Fibroblast of pulmonary artery (primary cell): ENCODE results near the gene ERC1.

Experiments
- DNase-seq: peaks from one replicate; pipeline ENCODE4 v3.0.0-alpha.2; 2010; ENCODE audit warnings: low read depth
- H3K4me3 ChIP-seq: replicated peaks from 2 replicates; pipeline ENCODE4 v1.5.1; 2011; ENCODE audit warnings: low read depth, mild to moderate bottlenecking, control low read depth, low read length, moderate library complexity
- CTCF ChIP-seq: IDR thresholded peaks from 2 replicates; pipeline ENCODE4 v1.5.1; 2011; ENCODE audit warnings: mild to moderate bottlenecking, control low read depth, low read length, inconsistent platforms; ENCODE audit errors: missing control alignments

Gene ERC1

GRCh38 chr12:1369460-1369859 is 378.4 kb downstream of the ERC1 start:
- no peak for DNase-seq
- H3K4me3 ChIP-seq: no peak overlapping the region
- no peak for TF ChIP-seq CTCF

GRCh38 chr12:1369938-1370500 is 379.0 kb downstream of the ERC1 start:
- no peak overlapping the region for H3K4me3 ChIP-seq
- no peak for DNase-seq
- no peak for TF ChIP-seq CTCF

- TF ChIP-seq CTCF: no peak
- no peak overlapping the region for H3K4me3 ChIP-seq
- peak; percentile 23 for DNase-seq
Observed at GRCh38 chr12:1373901-1374735, 383.1 kb downstream of the ERC1 start.

- no peak overlapping the region for H3K4me3 ChIP-seq
- TF ChIP-seq CTCF: no peak
- DNase-seq: no peak
Observed at GRCh38 chr12:1375323-1375722, 384.3 kb downstream of the ERC1 start.

GRCh38 chr12:1377117-1377516 is 386.1 kb downstream of the ERC1 start:
- H3K4me3 ChIP-seq: no peak overlapping the region
- no peak for TF ChIP-seq CTCF
- DNase-seq: no peak

- no peak overlapping the region for H3K4me3 ChIP-seq
- no peak for TF ChIP-seq CTCF
- DNase-seq: no peak
Observed at GRCh38 chr12:1377681-1378080, 386.7 kb downstream of the ERC1 start.
